ENCODE results near the gene ASCC3.

GRCh38 chr6:100801036-100801435 is 80.1 kb downstream of the ASCC3 start:
- no peak for TF ChIP-seq EZH2 (IDR thresholded peaks at IDR 0.05; ENCODE audit: insufficient read depth, poor library complexity, severe bottlenecking)
- no peak for TF ChIP-seq EZH2phosphoT487 (IDR thresholded peaks at IDR 0.05; ENCODE audit: insufficient read depth, low read depth)

All from GM23248 (cell line).